T-helper 1 cell treated with Interleukin-12 subunit alpha and Interleukin-12 subunit beta and Interleukin-4 antibody, amounts not matched to agents 30 μg/mL and 1 μg/mL, for 36 hours (primary cell): ENCODE data around the gene KRT1.
A peak's percentile ranks its signal among the peaks of the same experiment; 100 is the strongest.

Source experiments
- H3K27ac Mint-ChIP-seq: one replicate; pipeline ENCODE4 v1.8.0; 2021; ENCODE audit warnings: mild to moderate bottlenecking, mixed read lengths
- H3K27me3 Mint-ChIP-seq: one replicate; pipeline ENCODE4 v1.8.0; 2021; ENCODE audit warnings: low read depth, mixed read lengths
- H3K36me3 Mint-ChIP-seq: one replicate; pipeline ENCODE4 v1.8.0; 2021; ENCODE audit warnings: low read depth, mixed read lengths
- H3K4me1 Mint-ChIP-seq: one replicate; pipeline ENCODE4 v1.8.0; 2021; ENCODE audit warnings: low read depth, mixed read lengths
- H3K4me3 Mint-ChIP-seq: one replicate; pipeline ENCODE4 v1.8.0; 2021; ENCODE audit warnings: mild to moderate bottlenecking, moderate library complexity, mixed read lengths
- H3K9me3 Mint-ChIP-seq: one replicate; pipeline ENCODE4 v1.8.0; 2021; ENCODE audit warnings: mixed read lengths

KRT1 gene

GRCh38 chr12:52650520-52651081 lies 29.6 kb downstream of the KRT1 start:
- no peak overlapping the region for H3K27ac Mint-ChIP-seq
- peaks cover 27% of the 10 kb centered on the region for H3K4me1 Mint-ChIP-seq
- H3K36me3 Mint-ChIP-seq = peaks cover 1% of the 10 kb centered on the region
- H3K27me3 Mint-ChIP-seq = peaks cover 31% of the 10 kb centered on the region
- no peaks in the 10 kb centered on the region for H3K9me3 Mint-ChIP-seq
- no peak overlapping the region for H3K4me3 Mint-ChIP-seq

- H3K27ac Mint-ChIP-seq = no peak overlapping the region
- H3K4me3 Mint-ChIP-seq = no peak overlapping the region
- peaks cover 38% of the 10 kb centered on the region for H3K4me1 Mint-ChIP-seq
- H3K36me3 Mint-ChIP-seq = peaks cover 7% of the 10 kb centered on the region
- H3K27me3 Mint-ChIP-seq = peaks cover 20% of the 10 kb centered on the region
- H3K9me3 Mint-ChIP-seq = peaks cover 9% of the 10 kb centered on the region
These were observed 31.1 kb downstream of the KRT1 start for GRCh38 chr12:52649066-52649465.

- peaks cover 40% of the 10 kb centered on the region for H3K4me1 Mint-ChIP-seq
- no peak overlapping the region for H3K27ac Mint-ChIP-seq
- H3K4me3 Mint-ChIP-seq = no peak overlapping the region
- peaks cover 7% of the 10 kb centered on the region for H3K36me3 Mint-ChIP-seq
- peaks cover 13% of the 10 kb centered on the region for H3K27me3 Mint-ChIP-seq
- H3K9me3 Mint-ChIP-seq = peaks cover 9% of the 10 kb centered on the region
These were observed 32.1 kb downstream of the KRT1 start for GRCh38 chr12:52648012-52648550.

GRCh38 chr12:52647601-52648000 lies 32.6 kb downstream of the KRT1 start:
- Mint-ChIP-seq H3K27me3 (peaks cover 10% of the 10 kb centered on the region), H3K36me3 (peaks cover 7% of the 10 kb centered on the region), H3K27ac (no peak overlapping the region), H3K4me1 (peaks cover 39% of the 10 kb centered on the region), H3K4me3 (no peak overlapping the region), H3K9me3 (peaks cover 9% of the 10 kb centered on the region)

- peaks cover 9% of the 10 kb centered on the region for H3K9me3 Mint-ChIP-seq
- peak overlapping the region; percentile 98 for H3K27ac Mint-ChIP-seq
- H3K4me1 Mint-ChIP-seq = peaks cover 44% of the 10 kb centered on the region
- H3K27me3 Mint-ChIP-seq = peaks cover under 1% of the 10 kb centered on the region
- no peak overlapping the region for H3K4me3 Mint-ChIP-seq
- peaks cover 7% of the 10 kb centered on the region for H3K36me3 Mint-ChIP-seq
These were observed 33.6 kb downstream of the KRT1 start for GRCh38 chr12:52646613-52647012.

- H3K27ac Mint-ChIP-seq = peak overlapping the region; percentile 98
- peak overlapping the region; percentile 52 for H3K4me3 Mint-ChIP-seq
- peaks cover 7% of the 10 kb centered on the region for H3K36me3 Mint-ChIP-seq
- H3K27me3 Mint-ChIP-seq = peaks cover 4% of the 10 kb centered on the region
- H3K4me1 Mint-ChIP-seq = peaks cover 49% of the 10 kb centered on the region
- peaks cover 9% of the 10 kb centered on the region for H3K9me3 Mint-ChIP-seq
These were observed 34.2 kb downstream of the KRT1 start for GRCh38 chr12:52645982-52646381.

GRCh38 chr12:52645120-52645761 lies 35.0 kb downstream of the KRT1 start:
- H3K36me3 Mint-ChIP-seq = peaks cover 7% of the 10 kb centered on the region
- peaks cover 9% of the 10 kb centered on the region for H3K27me3 Mint-ChIP-seq
- H3K27ac Mint-ChIP-seq = peak overlapping the region; percentile 98
- peaks cover 9% of the 10 kb centered on the region for H3K9me3 Mint-ChIP-seq
- H3K4me1 Mint-ChIP-seq = peaks cover 50% of the 10 kb centered on the region
- H3K4me3 Mint-ChIP-seq = peak overlapping the region; percentile 57

GRCh38 chr12:52644078-52644415 lies 36.2 kb downstream of the KRT1 start:
- no peak overlapping the region for H3K4me3 Mint-ChIP-seq
- H3K4me1 Mint-ChIP-seq = peaks cover 46% of the 10 kb centered on the region
- no peak overlapping the region for H3K27ac Mint-ChIP-seq
- H3K27me3 Mint-ChIP-seq = peaks cover 15% of the 10 kb centered on the region
- H3K36me3 Mint-ChIP-seq = peaks cover 7% of the 10 kb centered on the region
- peaks cover 9% of the 10 kb centered on the region for H3K9me3 Mint-ChIP-seq

- H3K27me3 Mint-ChIP-seq = peaks cover 21% of the 10 kb centered on the region
- no peak overlapping the region for H3K27ac Mint-ChIP-seq
- peaks cover 43% of the 10 kb centered on the region for H3K4me1 Mint-ChIP-seq
- no peak overlapping the region for H3K4me3 Mint-ChIP-seq
- peaks cover 7% of the 10 kb centered on the region for H3K36me3 Mint-ChIP-seq
- H3K9me3 Mint-ChIP-seq = peaks cover 9% of the 10 kb centered on the region
These were observed 36.8 kb downstream of the KRT1 start for GRCh38 chr12:52643233-52644077.

GRCh38 chr12:52641468-52641867 lies 38.7 kb downstream of the KRT1 start:
- Mint-ChIP-seq H3K9me3 (peaks cover 9% of the 10 kb centered on the region), H3K36me3 (peaks cover 7% of the 10 kb centered on the region), H3K4me3 (no peak overlapping the region), H3K27me3 (peaks cover 30% of the 10 kb centered on the region), H3K4me1 (peaks cover 34% of the 10 kb centered on the region), H3K27ac (no peak overlapping the region)

GRCh38 chr12:52637299-52637698 lies 42.9 kb downstream of the KRT1 start:
- no peak overlapping the region for H3K4me3 Mint-ChIP-seq
- H3K27me3 Mint-ChIP-seq = peaks cover 30% of the 10 kb centered on the region

GRCh38 chr12:52636592-52637258 lies 43.5 kb downstream of the KRT1 start:
- Mint-ChIP-seq H3K4me3 (no peak overlapping the region), H3K27me3 (peaks cover 30% of the 10 kb centered on the region), H3K4me1 (peaks cover 21% of the 10 kb centered on the region), H3K36me3 (no peaks in the 10 kb centered on the region), H3K9me3 (no peaks in the 10 kb centered on the region), H3K27ac (no peak overlapping the region)

More at GRCh38 chr12:52637299-52637698, 42.9 kb downstream of the KRT1 start:
- H3K27ac Mint-ChIP-seq = no peak overlapping the region
- no peaks in the 10 kb centered on the region for H3K36me3 Mint-ChIP-seq
- H3K9me3 Mint-ChIP-seq = no peaks in the 10 kb centered on the region
- peaks cover 25% of the 10 kb centered on the region for H3K4me1 Mint-ChIP-seq

- Mint-ChIP-seq H3K27me3 (peaks cover 28% of the 10 kb centered on the region), H3K4me3 (no peak overlapping the region), H3K27ac (no peak overlapping the region), H3K4me1 (peaks cover 17% of the 10 kb centered on the region), H3K9me3 (no peaks in the 10 kb centered on the region), H3K36me3 (no peaks in the 10 kb centered on the region)
These were observed 44.0 kb downstream of the KRT1 start for GRCh38 chr12:52636189-52636588.

- H3K9me3 Mint-ChIP-seq = no peaks in the 10 kb centered on the region
- H3K36me3 Mint-ChIP-seq = no peaks in the 10 kb centered on the region
- H3K4me1 Mint-ChIP-seq = peaks cover 26% of the 10 kb centered on the region
- peak overlapping the region; percentile 4 for H3K27ac Mint-ChIP-seq
- H3K27me3 Mint-ChIP-seq = peaks cover 17% of the 10 kb centered on the region
- no peak overlapping the region for H3K4me3 Mint-ChIP-seq
These were observed 45.7 kb downstream of the KRT1 start for GRCh38 chr12:52634266-52635056.
